ENCODE results near the gene CALML4.
A peak's percentile ranks its signal among the peaks of the same experiment; 100 is the strongest.
"Not testable (repeated sequence)": the region's sequence is repeated elsewhere in the genome, so short reads cannot be mapped to it uniquely, and the experiment has no call there.

The CALML4 gene

GRCh38 chr15:68224546-68225250 lies 19.6 kb upstream of the CALML4 start:
- DNase-seq: no peak

GRCh38 chr15:68224108-68224507 lies 19.0 kb upstream of the CALML4 start:
- no peak for DNase-seq

GRCh38 chr15:68223171-68223570 lies 18.0 kb upstream of the CALML4 start:
- no peak for DNase-seq

- DNase-seq: not testable (repeated sequence)
These were observed 17.3 kb upstream of the CALML4 start for GRCh38 chr15:68222432-68222743.

- DNase-seq: not testable (repeated sequence)
These were observed 16.6 kb upstream of the CALML4 start for GRCh38 chr15:68221530-68222431.

DNA sequence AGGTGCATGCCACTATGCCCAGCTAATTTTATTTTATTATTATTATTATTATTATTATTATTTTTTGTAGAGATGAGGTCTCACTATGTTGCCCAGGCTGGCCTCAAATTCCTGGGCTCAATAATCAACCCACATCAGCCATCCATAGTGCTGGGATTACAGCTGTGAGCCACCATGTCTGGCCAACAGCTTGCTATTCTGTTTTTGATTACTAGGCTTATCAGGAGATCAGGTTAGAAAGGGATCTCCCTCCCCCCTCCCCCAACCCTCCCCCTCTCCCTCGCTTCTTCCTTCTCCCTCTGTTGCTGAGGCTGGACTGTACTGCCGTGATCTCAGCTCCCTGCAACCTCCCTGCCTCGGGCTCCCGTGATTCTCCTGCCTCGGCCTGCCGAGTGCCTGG lies 15.8 kb upstream of the CALML4 start:
- DNase-seq: no peak

- no peak for DNase-seq
These were observed 15.4 kb upstream of the CALML4 start for GRCh38 chr15:68220489-68220888.

GRCh38 chr15:68218847-68219798 lies 14.0 kb upstream of the CALML4 start:
- no peak for DNase-seq

DNA sequence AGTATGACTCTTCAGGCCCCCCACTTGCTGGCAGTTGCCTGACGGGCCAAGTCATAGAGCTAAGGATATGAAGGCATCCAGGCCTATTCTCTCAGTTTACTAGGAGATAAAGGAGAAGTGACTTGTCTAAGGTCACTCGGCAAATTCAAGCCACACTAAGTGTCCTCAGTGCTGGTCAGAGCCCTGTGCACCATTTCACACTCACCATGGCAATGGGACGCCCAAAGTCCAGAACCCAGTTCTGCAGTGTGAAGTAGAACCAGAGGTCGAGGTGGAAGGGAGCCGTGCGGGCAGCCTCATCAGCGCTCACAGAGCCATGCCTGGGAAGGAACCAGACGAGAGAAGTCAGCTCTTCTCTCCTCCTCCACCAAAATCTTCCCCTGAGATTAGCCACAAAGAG lies 13.2 kb upstream of the CALML4 start:
- no peak for DNase-seq

GRCh38 chr15:68217341-68217740 lies 12.2 kb upstream of the CALML4 start:
- no peak for DNase-seq

DNA sequence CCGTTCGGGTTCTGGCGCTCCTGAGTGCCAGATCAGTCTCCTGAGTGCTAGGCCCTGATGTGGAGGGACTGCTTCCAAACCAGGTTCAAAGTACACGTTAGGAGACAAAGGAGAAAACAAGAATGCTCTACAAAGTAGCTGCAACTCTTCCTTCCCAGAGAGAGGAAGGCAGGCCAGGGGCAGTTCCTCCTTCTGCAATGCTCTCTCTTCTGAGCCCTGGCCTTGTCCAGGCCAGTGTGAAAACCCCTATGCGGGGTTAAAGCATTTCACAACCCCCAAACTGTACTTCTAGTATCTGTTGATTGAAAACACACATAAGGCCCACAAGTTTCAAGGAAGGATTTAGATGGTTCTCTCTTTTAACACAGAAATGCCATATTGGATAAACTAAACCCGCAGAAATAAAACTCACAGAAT lies 9.7 kb upstream of the CALML4 start:
- DNase-seq: no peak

- DNase-seq: no peak
These were observed 9.1 kb upstream of the CALML4 start for GRCh38 chr15:68213991-68214837.

- DNase-seq: not testable (repeated sequence)
These were observed 8.3 kb upstream of the CALML4 start for GRCh38 chr15:68213491-68213845.

GRCh38 chr15:68211656-68212320 lies 6.7 kb upstream of the CALML4 start:
- no peak for DNase-seq

DNA sequence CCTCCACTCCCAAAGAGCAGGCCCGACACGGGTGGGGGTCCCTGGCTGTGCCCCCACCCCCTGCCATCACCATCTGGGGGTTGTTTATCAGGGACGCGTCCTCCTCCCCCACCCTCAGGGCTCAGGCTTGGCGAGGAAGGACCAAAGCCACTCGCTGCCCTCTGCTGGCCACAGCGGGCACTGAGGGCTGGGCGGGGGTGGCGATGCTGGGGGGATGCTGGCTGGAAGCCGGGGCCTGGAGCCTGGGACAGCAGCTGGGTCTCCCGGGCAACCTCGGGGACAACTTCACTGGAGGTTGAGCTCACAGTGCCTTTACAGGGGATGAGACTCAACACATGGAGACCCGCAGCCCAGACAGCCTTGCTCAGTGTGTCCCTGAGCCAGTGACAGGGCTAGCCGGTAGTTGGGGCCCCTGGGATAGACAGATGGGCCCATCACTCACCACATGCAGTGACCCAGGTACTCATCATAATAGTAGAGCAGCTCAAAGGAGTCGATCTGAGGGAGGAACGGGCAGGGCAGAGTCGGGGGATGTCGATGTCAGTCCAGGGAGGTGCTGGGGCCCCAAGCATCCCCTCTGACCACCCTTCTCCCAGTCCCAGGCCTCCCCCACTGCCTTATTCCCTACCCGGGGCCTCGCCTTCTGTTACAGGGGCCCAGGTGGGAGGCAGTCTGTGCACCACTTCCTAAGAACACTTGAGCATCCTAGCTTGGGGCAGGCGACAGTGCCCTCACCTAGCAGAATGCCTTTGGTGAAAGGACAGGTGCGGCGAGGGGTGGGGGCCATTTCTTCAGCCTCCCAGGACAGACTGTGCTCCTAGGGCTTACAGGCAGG lies 5.9 kb upstream of the CALML4 start:
- peak; percentile 58 for DNase-seq

GRCh38 chr15:68210409-68210756 lies 5.3 kb upstream of the CALML4 start:
- no peak for DNase-seq

- DNase-seq: no peak
These were observed 4.7 kb upstream of the CALML4 start for GRCh38 chr15:68209735-68210408.

- DNase-seq: no peak
These were observed 4.1 kb upstream of the CALML4 start for GRCh38 chr15:68209272-68209671.

GRCh38 chr15:68208636-68209240 lies 3.6 kb upstream of the CALML4 start:
- no peak for DNase-seq

- DNase-seq: no peak
These were observed 3.0 kb upstream of the CALML4 start for GRCh38 chr15:68208136-68208535.

Measured in NCI-H1694 (cell line).